ENCODE data around the gene KISS1.
A peak's percentile ranks its signal among the peaks of the same experiment; 100 is the strongest.

Gene KISS1

GRCh38 chr1:204206121-204206520, 9.8 kb upstream of the KISS1 start:
- H3K9me3 ChIP-seq = no peaks in the 10 kb centered on the region
- no peak for TF ChIP-seq Cebpa-rat (IDR thresholded peaks at IDR 0.05)
- H3K4me2 ChIP-seq = no peak overlapping the region
- no peaks in the 10 kb centered on the region for H3K36me3 ChIP-seq
- H3K27ac ChIP-seq = no peak overlapping the region
- H3K9ac ChIP-seq = no peak overlapping the region
- no peaks in the 10 kb centered on the region; the same call in 1 of the 2 replicates for H3K4me1 ChIP-seq
- H3K4me3 ChIP-seq = no peak overlapping the region
- no peaks in the 10 kb centered on the region for H4K20me1 ChIP-seq
- H3K27me3 ChIP-seq = no peaks in the 10 kb centered on the region

GRCh38 chr1:204205486-204205885, 9.2 kb upstream of the KISS1 start:
- Histone ChIP-seq H3K4me3 (no peak overlapping the region), H3K36me3 (no peaks in the 10 kb centered on the region), H3K9ac (no peak overlapping the region), H4K20me1 (no peaks in the 10 kb centered on the region), H3K9me3 (no peaks in the 10 kb centered on the region), H3K4me1 (no peaks in the 10 kb centered on the region; the same call in 1 of the 2 replicates), H3K27ac (no peak overlapping the region), H3K4me2 (no peak overlapping the region), H3K27me3 (no peaks in the 10 kb centered on the region)
- TF ChIP-seq Cebpa-rat (IDR thresholded peaks at IDR 0.05) = no peak

- Histone ChIP-seq H3K9me3 (no peaks in the 10 kb centered on the region), H3K4me3 (no peak overlapping the region), H3K27me3 (no peaks in the 10 kb centered on the region), H3K4me2 (no peak overlapping the region), H3K36me3 (no peaks in the 10 kb centered on the region), H3K9ac (no peak overlapping the region), H4K20me1 (no peaks in the 10 kb centered on the region), H3K4me1 (no peaks in the 10 kb centered on the region; the same call in 1 of the 2 replicates), H3K27ac (no peak overlapping the region)
- TF ChIP-seq Cebpa-rat (IDR thresholded peaks at IDR 0.05) = no peak
Measured at GRCh38 chr1:204204944-204205343, 8.7 kb upstream of the KISS1 start.

DNA sequence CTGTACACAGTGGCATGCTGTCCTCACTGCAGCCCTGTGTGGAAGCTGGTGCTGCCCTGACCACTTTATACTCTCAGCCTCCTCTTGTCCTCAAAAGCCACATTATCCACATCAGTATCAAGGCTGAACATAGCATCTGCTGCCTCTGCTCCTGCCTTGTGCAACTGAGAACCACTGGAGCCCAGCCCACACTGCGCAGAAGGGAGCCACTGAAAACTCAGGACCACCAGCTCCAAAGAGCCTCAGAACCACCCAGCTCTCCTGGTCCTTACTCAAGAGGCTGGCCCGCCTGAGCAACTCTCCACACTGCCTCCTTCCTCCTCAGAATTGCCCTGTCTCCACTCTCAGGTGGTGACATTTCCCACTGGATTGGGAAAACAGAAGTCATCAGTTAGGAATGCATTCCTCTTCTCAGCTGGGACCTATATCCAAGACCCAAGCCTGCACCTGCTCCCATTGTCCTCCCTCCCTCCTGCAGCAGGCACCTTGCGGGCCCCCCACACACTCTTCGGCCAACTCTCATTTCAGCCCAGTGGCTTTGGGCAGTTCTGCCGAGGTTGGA, 7.0 kb upstream of the KISS1 start:
- Histone ChIP-seq H3K27ac (no peak overlapping the region), H3K4me1 (peaks cover 16% of the 10 kb centered on the region), H3K36me3 (no peaks in the 10 kb centered on the region), H3K4me3 (no peak overlapping the region), H3K4me2 (no peak overlapping the region), H3K9ac (no peak overlapping the region), H3K27me3 (no peaks in the 10 kb centered on the region), H3K9me3 (no peaks in the 10 kb centered on the region), H4K20me1 (no peaks in the 10 kb centered on the region)
- TF ChIP-seq Cebpa-rat (IDR thresholded peaks at IDR 0.05) = no peak

DNA sequence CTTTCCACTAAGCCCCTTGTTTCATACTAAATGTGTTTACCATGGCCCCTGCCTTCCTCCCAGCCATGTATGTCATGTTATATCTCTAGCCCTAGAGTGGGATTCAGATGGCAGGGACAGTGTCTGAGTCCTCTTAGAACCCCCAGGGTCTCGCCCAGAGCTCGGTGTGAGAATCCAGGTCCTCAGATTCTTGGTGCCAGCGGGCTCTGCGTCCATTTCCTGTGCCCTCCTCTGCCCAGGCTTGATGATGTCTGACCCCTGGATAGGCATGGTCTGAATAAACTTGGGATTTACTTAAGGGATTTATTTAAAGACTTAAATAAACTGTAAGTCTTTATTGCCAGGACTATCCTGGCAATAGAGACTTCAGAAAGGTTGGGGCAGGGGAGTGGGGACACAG, 6.2 kb upstream of the KISS1 start:
- peaks cover 24% of the 10 kb centered on the region for H3K4me1 ChIP-seq
- no peak overlapping the region for H3K4me3 ChIP-seq
- H3K9ac ChIP-seq = no peak overlapping the region
- TF ChIP-seq Cebpa-rat (IDR thresholded peaks at IDR 0.05) = no peak
- no peaks in the 10 kb centered on the region for H4K20me1 ChIP-seq
- H3K27ac ChIP-seq = no peak overlapping the region
- no peaks in the 10 kb centered on the region for H3K36me3 ChIP-seq
- H3K4me2 ChIP-seq = no peak overlapping the region
- H3K9me3 ChIP-seq = no peaks in the 10 kb centered on the region
- H3K27me3 ChIP-seq = no peaks in the 10 kb centered on the region

- Histone ChIP-seq H4K20me1 (no peaks in the 10 kb centered on the region), H3K9ac (no peak overlapping the region), H3K36me3 (no peaks in the 10 kb centered on the region), H3K4me3 (no peak overlapping the region), H3K27ac (no peak overlapping the region), H3K4me2 (no peak overlapping the region), H3K27me3 (no peaks in the 10 kb centered on the region), H3K9me3 (no peaks in the 10 kb centered on the region), H3K4me1 (peaks cover 34% of the 10 kb centered on the region)
- no peak for TF ChIP-seq Cebpa-rat (IDR thresholded peaks at IDR 0.05)
Measured at GRCh38 chr1:204201348-204202040, 5.2 kb upstream of the KISS1 start.

GRCh38 chr1:204199579-204199978, 3.3 kb upstream of the KISS1 start:
- no peak overlapping the region for H3K9ac ChIP-seq

GRCh38 chr1:204198348-204199340, 2.4 kb upstream of the KISS1 start:
- no peak for TF ChIP-seq Cebpa-rat (IDR thresholded peaks at IDR 0.05)
- Histone ChIP-seq H3K36me3 (no peaks in the 10 kb centered on the region), H4K20me1 (no peaks in the 10 kb centered on the region), H3K4me2 (peak overlapping the region; percentile 76), H3K4me1 (peaks cover 62% of the 10 kb centered on the region), H3K27ac (no peak overlapping the region), H3K4me3 (no peak overlapping the region), H3K9me3 (no peaks in the 10 kb centered on the region), H3K27me3 (no peaks in the 10 kb centered on the region), H3K9ac (no peak overlapping the region; the same call in 1 of the 2 replicates)

More at GRCh38 chr1:204199579-204199978, 3.3 kb upstream of the KISS1 start:
- H4K20me1 ChIP-seq = no peaks in the 10 kb centered on the region
- no peaks in the 10 kb centered on the region for H3K9me3 ChIP-seq
- no peaks in the 10 kb centered on the region for H3K36me3 ChIP-seq
- H3K4me2 ChIP-seq = peak overlapping the region; percentile 76
- no peak overlapping the region for H3K27ac ChIP-seq
- no peak for TF ChIP-seq Cebpa-rat (IDR thresholded peaks at IDR 0.05)
- peaks cover 53% of the 10 kb centered on the region for H3K4me1 ChIP-seq
- H3K27me3 ChIP-seq = no peaks in the 10 kb centered on the region
- H3K4me3 ChIP-seq = no peak overlapping the region

GRCh38 chr1:204197068-204197467, 777 bp upstream of the KISS1 start:
- no peak overlapping the region for H3K9ac ChIP-seq
- H3K9me3 ChIP-seq = no peaks in the 10 kb centered on the region
- no peak for TF ChIP-seq Cebpa-rat (IDR thresholded peaks at IDR 0.05)
- no peak overlapping the region for H3K4me3 ChIP-seq
- H3K27me3 ChIP-seq = no peaks in the 10 kb centered on the region
- peak overlapping the region; percentile 84 for H3K4me2 ChIP-seq
- no peak overlapping the region for H3K27ac ChIP-seq
- H3K36me3 ChIP-seq = no peaks in the 10 kb centered on the region
- H3K4me1 ChIP-seq = peaks cover 78% of the 10 kb centered on the region
- no peaks in the 10 kb centered on the region for H4K20me1 ChIP-seq

All from BLaER1 (cell line).